ENCODE measurements around the gene TTC7B. TPM values are rescaled to one million over a fixed set of nuclear protein-coding genes. Genes with fewer than 3 reads are reported as not detected.

TTC7B gene
- total and polyA plus RNA-seq, 2 experiments from 2014 or later, result 68.1 to 75.8 TPM

- Histone ChIP-seq H3K9me3 (ENCODE audit: low read depth) (no peaks in the 10 kb centered on the region), H3K4me3 (no peak overlapping the region), H3K27me3 (no peaks in the 10 kb centered on the region), H3K36me3 (no peaks in the 10 kb centered on the region), H3K27ac (no peak overlapping the region), H3K4me1 (ENCODE audit: low read depth) (peaks cover 9% of the 10 kb centered on the region)
- no peak for DNase-seq (ENCODE audit: low read depth in 1 of 2, low spot score in 1 of 2)
- TF ChIP-seq CTCF (IDR thresholded peaks at IDR 0.05; ENCODE audit: low read depth, low read length), result no peak
Measured at GRCh38 chr14:90807060-90807459, 9.2 kb downstream of the TTC7B start.

- no peak overlapping the region for H3K27ac ChIP-seq
- no peak overlapping the region for H3K4me3 ChIP-seq
- TF ChIP-seq CTCF (IDR thresholded peaks at IDR 0.05; ENCODE audit: low read depth, low read length), result no peak
- H3K27me3 ChIP-seq, result no peaks in the 10 kb centered on the region
- peaks cover 9% of the 10 kb centered on the region for H3K4me1 ChIP-seq (ENCODE audit: low read depth)
- peak in 1 of 2 donors; percentile 38 for DNase-seq (ENCODE audit: low read depth in 1 of 2, low spot score in 1 of 2)
- H3K36me3 ChIP-seq, result no peaks in the 10 kb centered on the region
- no peaks in the 10 kb centered on the region for H3K9me3 ChIP-seq (ENCODE audit: low read depth)
Measured at GRCh38 chr14:90805662-90806540, 10.3 kb downstream of the TTC7B start.

- TF ChIP-seq CTCF (IDR thresholded peaks at IDR 0.05; ENCODE audit: low read depth, low read length), result no peak
- Histone ChIP-seq H3K27me3 (no peaks in the 10 kb centered on the region), H3K4me3 (no peak overlapping the region), H3K27ac (no peak overlapping the region), H3K9me3 (ENCODE audit: low read depth) (no peaks in the 10 kb centered on the region), H3K4me1 (ENCODE audit: low read depth) (peaks cover 9% of the 10 kb centered on the region), H3K36me3 (no peaks in the 10 kb centered on the region)
- no peak for DNase-seq (ENCODE audit: low read depth in 1 of 2, low spot score in 1 of 2)
Measured at GRCh38 chr14:90805084-90805391, 11.2 kb downstream of the TTC7B start.

- peaks cover 9% of the 10 kb centered on the region for H3K4me1 ChIP-seq (ENCODE audit: low read depth)
- H3K27me3 ChIP-seq, result no peaks in the 10 kb centered on the region
- TF ChIP-seq CTCF (IDR thresholded peaks at IDR 0.05; ENCODE audit: low read depth, low read length), result no peak
- no peaks in the 10 kb centered on the region for H3K36me3 ChIP-seq
- DNase-seq (ENCODE audit: low read depth in 1 of 2, low spot score in 1 of 2), result no peak
- no peak overlapping the region for H3K27ac ChIP-seq
- H3K9me3 ChIP-seq (ENCODE audit: low read depth), result no peaks in the 10 kb centered on the region
- H3K4me3 ChIP-seq, result no peak overlapping the region
Measured at GRCh38 chr14:90804292-90805083, 11.7 kb downstream of the TTC7B start.

- no peak overlapping the region for H3K27ac ChIP-seq
- TF ChIP-seq CTCF (IDR thresholded peaks at IDR 0.05; ENCODE audit: low read depth, low read length), result no peak
Measured at GRCh38 chr14:90803249-90803648, 13.0 kb downstream of the TTC7B start.

More at GRCh38 chr14:90803249-90803648, 13.0 kb downstream of the TTC7B start:
- no peak for DNase-seq (ENCODE audit: low read depth in 1 of 2, low spot score in 1 of 2)
- H3K4me1 ChIP-seq (ENCODE audit: low read depth), result peaks cover 6% of the 10 kb centered on the region
- no peak overlapping the region for H3K4me3 ChIP-seq
- no peaks in the 10 kb centered on the region for H3K27me3 ChIP-seq
- no peaks in the 10 kb centered on the region for H3K9me3 ChIP-seq (ENCODE audit: low read depth)
- H3K36me3 ChIP-seq, result no peaks in the 10 kb centered on the region

Data from cardiac muscle cell (in vitro differentiated cells and primary cell).